ENCODE results near the gene CDH4. TPM values are rescaled to one million over a fixed set of nuclear protein-coding genes. Genes with fewer than 3 reads are reported as not detected.

Gene CDH4
- total RNA-seq, 1 experiment from 2014 or later: not detected

GRCh38 chr20:61543931-61544745 lies 292.1 kb downstream of the CDH4 start:
- Histone ChIP-seq H3K27me3 (ENCODE audit: low read length) (no peaks in the 10 kb centered on the region), H4K20me1 (ENCODE audit: insufficient read depth, low read depth, low read length) (no peaks in the 10 kb centered on the region), H3K79me2 (ENCODE audit: low read length) (no peaks in the 10 kb centered on the region), H3K4me2 (ENCODE audit: low read depth, low read length, poor library complexity, severe bottlenecking) (no peak overlapping the region), H3K9ac (ENCODE audit: low read length) (no peak overlapping the region), H2AFZ (ENCODE audit: low read length) (no peak overlapping the region), H3K4me3 (ENCODE audit: low read length) (no peak overlapping the region), H3K4me1 (ENCODE audit: low read length) (no peaks in the 10 kb centered on the region), H3K9me2 (replicated peaks; ENCODE audit: insufficient read depth, low read length) (no peaks in the 10 kb centered on the region), H3K9me3 (ENCODE audit: low read length) (no peaks in the 10 kb centered on the region), H3K36me3 (ENCODE audit: insufficient read depth, low read length) (no peaks in the 10 kb centered on the region), H3K27ac (ENCODE audit: low read length) (no peak overlapping the region)
- DNase-seq: no peak

GRCh38 chr20:61544910-61545889 lies 293.1 kb downstream of the CDH4 start:
- no peak overlapping the region for H3K27ac ChIP-seq (ENCODE audit: low read length)
- H3K36me3 ChIP-seq (ENCODE audit: insufficient read depth, low read length): no peaks in the 10 kb centered on the region
- no peak overlapping the region for H3K4me3 ChIP-seq (ENCODE audit: low read length)
- no peak overlapping the region for H3K4me2 ChIP-seq (ENCODE audit: low read depth, low read length, poor library complexity, severe bottlenecking)
- H3K9me2 ChIP-seq (replicated peaks; ENCODE audit: insufficient read depth, low read length): no peaks in the 10 kb centered on the region
- no peak for DNase-seq
- H2AFZ ChIP-seq (ENCODE audit: low read length): no peak overlapping the region
- H3K9me3 ChIP-seq (ENCODE audit: low read length): no peaks in the 10 kb centered on the region
- H4K20me1 ChIP-seq (ENCODE audit: insufficient read depth, low read depth, low read length): no peaks in the 10 kb centered on the region
- no peaks in the 10 kb centered on the region for H3K79me2 ChIP-seq (ENCODE audit: low read length)
- no peaks in the 10 kb centered on the region for H3K4me1 ChIP-seq (ENCODE audit: low read length)
- no peak overlapping the region for H3K9ac ChIP-seq (ENCODE audit: low read length)
- H3K27me3 ChIP-seq (ENCODE audit: low read length): no peaks in the 10 kb centered on the region

GRCh38 chr20:61546641-61547040 lies 294.6 kb downstream of the CDH4 start:
- Histone ChIP-seq H3K9me2 (replicated peaks; ENCODE audit: insufficient read depth, low read length) (no peaks in the 10 kb centered on the region), H3K9me3 (ENCODE audit: low read length) (no peaks in the 10 kb centered on the region; the same call in 1 of the 2 replicates), H3K4me2 (ENCODE audit: low read depth, low read length, poor library complexity, severe bottlenecking) (no peak overlapping the region), H4K20me1 (ENCODE audit: insufficient read depth, low read depth, low read length) (no peaks in the 10 kb centered on the region), H3K27ac (ENCODE audit: low read length) (no peak overlapping the region), H3K36me3 (ENCODE audit: insufficient read depth, low read length) (no peaks in the 10 kb centered on the region), H3K79me2 (ENCODE audit: low read length) (no peaks in the 10 kb centered on the region), H3K27me3 (ENCODE audit: low read length) (0 out of 2 replicates have a peak, but pooled peaks cover 2% of the 10 kb centered on the region), H2AFZ (ENCODE audit: low read length) (no peak overlapping the region), H3K9ac (ENCODE audit: low read length) (no peak overlapping the region), H3K4me1 (ENCODE audit: low read length) (no peaks in the 10 kb centered on the region), H3K4me3 (ENCODE audit: low read length) (no peak overlapping the region)
- DNase-seq: no peak

- Histone ChIP-seq H4K20me1 (ENCODE audit: insufficient read depth, low read depth, low read length) (no peaks in the 10 kb centered on the region), H3K36me3 (ENCODE audit: insufficient read depth, low read length) (no peaks in the 10 kb centered on the region), H3K4me1 (ENCODE audit: low read length) (no peaks in the 10 kb centered on the region), H2AFZ (ENCODE audit: low read length) (no peak overlapping the region), H3K9ac (ENCODE audit: low read length) (no peak overlapping the region), H3K27ac (ENCODE audit: low read length) (no peak overlapping the region), H3K4me2 (ENCODE audit: low read depth, low read length, poor library complexity, severe bottlenecking) (no peak overlapping the region), H3K9me2 (replicated peaks; ENCODE audit: insufficient read depth, low read length) (no peaks in the 10 kb centered on the region), H3K9me3 (ENCODE audit: low read length) (no peaks in the 10 kb centered on the region; the same call in 1 of the 2 replicates), H3K79me2 (ENCODE audit: low read length) (no peaks in the 10 kb centered on the region), H3K27me3 (ENCODE audit: low read length) (0 out of 2 replicates have a peak, but pooled peaks cover 2% of the 10 kb centered on the region), H3K4me3 (ENCODE audit: low read length) (no peak overlapping the region)
- no peak for DNase-seq
These were observed 296.0 kb downstream of the CDH4 start for GRCh38 chr20:61548069-61548468.

GRCh38 chr20:61549865-61550264 lies 297.8 kb downstream of the CDH4 start:
- Histone ChIP-seq H3K9me3 (ENCODE audit: low read length) (no peaks in the 10 kb centered on the region; the same call in 1 of the 2 replicates), H3K9me2 (replicated peaks; ENCODE audit: insufficient read depth, low read length) (no peaks in the 10 kb centered on the region), H3K4me3 (ENCODE audit: low read length) (no peak overlapping the region), H3K27ac (ENCODE audit: low read length) (no peak overlapping the region), H2AFZ (ENCODE audit: low read length) (no peak overlapping the region), H3K4me1 (ENCODE audit: low read length) (no peaks in the 10 kb centered on the region), H3K4me2 (ENCODE audit: low read depth, low read length, poor library complexity, severe bottlenecking) (no peak overlapping the region), H3K9ac (ENCODE audit: low read length) (no peak overlapping the region), H3K36me3 (ENCODE audit: insufficient read depth, low read length) (no peaks in the 10 kb centered on the region), H3K79me2 (ENCODE audit: low read length) (no peaks in the 10 kb centered on the region), H4K20me1 (ENCODE audit: insufficient read depth, low read depth, low read length) (no peaks in the 10 kb centered on the region), H3K27me3 (ENCODE audit: low read length) (0 out of 2 replicates have a peak, but pooled peaks cover 2% of the 10 kb centered on the region)
- DNase-seq: no peak

- no peaks in the 10 kb centered on the region for H4K20me1 ChIP-seq (ENCODE audit: insufficient read depth, low read depth, low read length)
- no peak overlapping the region for H3K4me3 ChIP-seq (ENCODE audit: low read length)
- no peaks in the 10 kb centered on the region for H3K9me2 ChIP-seq (replicated peaks; ENCODE audit: insufficient read depth, low read length)
- H3K4me2 ChIP-seq (ENCODE audit: low read depth, low read length, poor library complexity, severe bottlenecking): no peak overlapping the region
- H3K27me3 ChIP-seq (ENCODE audit: low read length): 0 out of 2 replicates have a peak, but pooled peaks cover 2% of the 10 kb centered on the region
- H3K9ac ChIP-seq (ENCODE audit: low read length): no peak overlapping the region
- no peaks in the 10 kb centered on the region; the same call in 1 of the 2 replicates for H3K9me3 ChIP-seq (ENCODE audit: low read length)
- H3K27ac ChIP-seq (ENCODE audit: low read length): no peak overlapping the region
- no peak overlapping the region for H2AFZ ChIP-seq (ENCODE audit: low read length)
- no peak for DNase-seq
- no peaks in the 10 kb centered on the region for H3K79me2 ChIP-seq (ENCODE audit: low read length)
- no peaks in the 10 kb centered on the region for H3K36me3 ChIP-seq (ENCODE audit: insufficient read depth, low read length)
- H3K4me1 ChIP-seq (ENCODE audit: low read length): no peaks in the 10 kb centered on the region
These were observed 299.3 kb downstream of the CDH4 start for GRCh38 chr20:61551401-61551800.

- Histone ChIP-seq H3K4me1 (ENCODE audit: low read length) (no peaks in the 10 kb centered on the region), H3K27ac (ENCODE audit: low read length) (no peak overlapping the region), H2AFZ (ENCODE audit: low read length) (no peak overlapping the region), H3K4me3 (ENCODE audit: low read length) (no peak overlapping the region), H3K9ac (ENCODE audit: low read length) (no peak overlapping the region), H3K27me3 (ENCODE audit: low read length) (0 out of 2 replicates have a peak, but pooled peaks cover 2% of the 10 kb centered on the region), H3K79me2 (ENCODE audit: low read length) (no peaks in the 10 kb centered on the region), H4K20me1 (ENCODE audit: insufficient read depth, low read depth, low read length) (no peaks in the 10 kb centered on the region), H3K9me3 (ENCODE audit: low read length) (no peaks in the 10 kb centered on the region; the same call in 1 of the 2 replicates), H3K9me2 (replicated peaks; ENCODE audit: insufficient read depth, low read length) (no peaks in the 10 kb centered on the region), H3K4me2 (ENCODE audit: low read depth, low read length, poor library complexity, severe bottlenecking) (no peak overlapping the region), H3K36me3 (ENCODE audit: insufficient read depth, low read length) (no peaks in the 10 kb centered on the region)
- no peak for DNase-seq
These were observed 302.6 kb downstream of the CDH4 start for GRCh38 chr20:61554617-61555016.

GRCh38 chr20:61555566-61555965 lies 303.5 kb downstream of the CDH4 start:
- Histone ChIP-seq H3K4me2 (ENCODE audit: low read depth, low read length, poor library complexity, severe bottlenecking) (no peak overlapping the region), H3K9ac (ENCODE audit: low read length) (no peak overlapping the region), H3K79me2 (ENCODE audit: low read length) (no peaks in the 10 kb centered on the region), H3K9me2 (replicated peaks; ENCODE audit: insufficient read depth, low read length) (no peaks in the 10 kb centered on the region), H2AFZ (ENCODE audit: low read length) (no peak overlapping the region), H3K4me1 (ENCODE audit: low read length) (no peaks in the 10 kb centered on the region), H3K27ac (ENCODE audit: low read length) (no peak overlapping the region), H3K27me3 (ENCODE audit: low read length) (0 out of 2 replicates have a peak, but pooled peaks cover 2% of the 10 kb centered on the region), H3K4me3 (ENCODE audit: low read length) (no peak overlapping the region), H4K20me1 (ENCODE audit: insufficient read depth, low read depth, low read length) (no peaks in the 10 kb centered on the region), H3K36me3 (ENCODE audit: insufficient read depth, low read length) (no peaks in the 10 kb centered on the region), H3K9me3 (ENCODE audit: low read length) (no peaks in the 10 kb centered on the region; the same call in 1 of the 2 replicates)
- no peak for DNase-seq

All from Karpas-422 (cell line).